A549 (cell line): Measurements from ENCODE around the gene IL6ST.

Experiments used
- BHLHE40 ChIP-seq: IDR thresholded peaks from 2 replicates; pipeline ENCODE4 v1.6.1; 2012; ENCODE audit warnings: low read depth, low read length, inconsistent platforms
- CHD4 ChIP-seq: fragments of 200-600 bp; sonication (generic); IDR thresholded peaks from 2 replicates; pipeline ENCODE4 v1.6.1; 2016; ENCODE audit warnings: antibody characterized with exemption, mild to moderate bottlenecking, borderline replicate concordance
- ESRRA ChIP-seq: fragments of 150-350 bp; IDR thresholded peaks from 2 replicates; pipeline ENCODE4 v1.6.1; 2014; ENCODE audit warnings: mild to moderate bottlenecking, low read length, borderline replicate concordance
- MAZ ChIP-seq: fragments of 150-350 bp; IDR thresholded peaks from 2 replicates; pipeline ENCODE4 v1.6.1; 2014; ENCODE audit warnings: antibody characterized with exemption, low read depth, low read length, borderline replicate concordance
- POLR2A ChIP-seq: IDR thresholded peaks from 2 replicates; pipeline ENCODE4 v1.6.1; 2012; ENCODE audit warnings: mild to moderate bottlenecking, low read length
- RAD21 ChIP-seq, 2 experiments: fragments of >200 bp in 1 of 2; sonication (Bioruptor Twin) in 1 of 2; formaldehyde crosslinking in 1 of 2; IDR thresholded peaks in 1 of 2; conservative IDR thresholded peaks in 1 of 2; 2 replicates in 1 of 2; 3 replicates in 1 of 2; pipeline ENCODE4 v1.6.1; 2012 to 2018; ENCODE audit warnings: inconsistent platforms in 1 of 2
- SMC3 ChIP-seq: fragments of >200 bp; sonication (Bioruptor Twin); formaldehyde crosslinking; IDR thresholded peaks from 3 replicates; pipeline ENCODE4 v1.6.1; 2018; ENCODE audit warnings: inconsistent platforms
- TF ChIP-seq, protein P1 (sequence below): fragments of >200 bp; sonication (Bioruptor Twin); formaldehyde crosslinking; IDR thresholded peaks from 3 replicates; pipeline ENCODE4 v1.5.1; 2016
- TF ChIP-seq, protein P2 (sequence below): fragments of 450-650 bp; IDR thresholded peaks from 2 replicates; pipeline ENCODE4 v1.6.1; 2014; ENCODE audit warnings: antibody characterized with exemption

DNA sequence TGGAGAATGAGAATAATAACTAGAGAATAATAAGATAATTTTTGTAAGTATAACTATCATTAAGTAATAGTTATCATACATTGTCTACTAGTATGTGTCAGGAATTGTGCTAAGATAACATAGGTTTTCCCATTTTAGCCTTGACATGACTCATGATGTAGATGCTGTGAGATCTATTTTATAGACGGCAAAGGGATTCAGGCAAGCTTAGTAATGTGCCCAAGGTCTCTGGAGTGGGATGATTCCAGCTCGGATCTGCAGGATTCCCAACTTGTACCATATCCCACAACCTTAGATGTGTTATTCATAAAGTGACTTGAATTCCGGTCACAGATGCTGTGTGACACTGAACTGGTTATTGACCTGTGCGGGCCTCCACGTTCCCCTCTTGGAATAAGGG, 92.1 kb downstream of the IL6ST start:
- TF ChIP-seq, protein P1, sequence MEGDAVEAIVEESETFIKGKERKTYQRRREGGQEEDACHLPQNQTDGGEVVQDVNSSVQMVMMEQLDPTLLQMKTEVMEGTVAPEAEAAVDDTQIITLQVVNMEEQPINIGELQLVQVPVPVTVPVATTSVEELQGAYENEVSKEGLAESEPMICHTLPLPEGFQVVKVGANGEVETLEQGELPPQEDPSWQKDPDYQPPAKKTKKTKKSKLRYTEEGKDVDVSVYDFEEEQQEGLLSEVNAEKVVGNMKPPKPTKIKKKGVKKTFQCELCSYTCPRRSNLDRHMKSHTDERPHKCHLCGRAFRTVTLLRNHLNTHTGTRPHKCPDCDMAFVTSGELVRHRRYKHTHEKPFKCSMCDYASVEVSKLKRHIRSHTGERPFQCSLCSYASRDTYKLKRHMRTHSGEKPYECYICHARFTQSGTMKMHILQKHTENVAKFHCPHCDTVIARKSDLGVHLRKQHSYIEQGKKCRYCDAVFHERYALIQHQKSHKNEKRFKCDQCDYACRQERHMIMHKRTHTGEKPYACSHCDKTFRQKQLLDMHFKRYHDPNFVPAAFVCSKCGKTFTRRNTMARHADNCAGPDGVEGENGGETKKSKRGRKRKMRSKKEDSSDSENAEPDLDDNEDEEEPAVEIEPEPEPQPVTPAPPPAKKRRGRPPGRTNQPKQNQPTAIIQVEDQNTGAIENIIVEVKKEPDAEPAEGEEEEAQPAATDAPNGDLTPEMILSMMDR: no peak
- TF ChIP-seq CHD4: no peak
- no peak for TF ChIP-seq ESRRA
- TF ChIP-seq BHLHE40: no peak
- TF ChIP-seq MAZ: no peak
- no peak for TF ChIP-seq RAD21 (conservative IDR thresholded peaks at IDR 0.05 in 1 of 2, IDR thresholded peaks at IDR 0.05 in 1 of 2)
- TF ChIP-seq POLR2A: no peak
- TF ChIP-seq, protein P2, sequence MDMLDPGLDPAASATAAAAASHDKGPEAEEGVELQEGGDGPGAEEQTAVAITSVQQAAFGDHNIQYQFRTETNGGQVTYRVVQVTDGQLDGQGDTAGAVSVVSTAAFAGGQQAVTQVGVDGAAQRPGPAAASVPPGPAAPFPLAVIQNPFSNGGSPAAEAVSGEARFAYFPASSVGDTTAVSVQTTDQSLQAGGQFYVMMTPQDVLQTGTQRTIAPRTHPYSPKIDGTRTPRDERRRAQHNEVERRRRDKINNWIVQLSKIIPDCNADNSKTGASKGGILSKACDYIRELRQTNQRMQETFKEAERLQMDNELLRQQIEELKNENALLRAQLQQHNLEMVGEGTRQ: no peak
- TF ChIP-seq SMC3: no peak
